ENCODE measurements around the gene WWOX.

DNA sequence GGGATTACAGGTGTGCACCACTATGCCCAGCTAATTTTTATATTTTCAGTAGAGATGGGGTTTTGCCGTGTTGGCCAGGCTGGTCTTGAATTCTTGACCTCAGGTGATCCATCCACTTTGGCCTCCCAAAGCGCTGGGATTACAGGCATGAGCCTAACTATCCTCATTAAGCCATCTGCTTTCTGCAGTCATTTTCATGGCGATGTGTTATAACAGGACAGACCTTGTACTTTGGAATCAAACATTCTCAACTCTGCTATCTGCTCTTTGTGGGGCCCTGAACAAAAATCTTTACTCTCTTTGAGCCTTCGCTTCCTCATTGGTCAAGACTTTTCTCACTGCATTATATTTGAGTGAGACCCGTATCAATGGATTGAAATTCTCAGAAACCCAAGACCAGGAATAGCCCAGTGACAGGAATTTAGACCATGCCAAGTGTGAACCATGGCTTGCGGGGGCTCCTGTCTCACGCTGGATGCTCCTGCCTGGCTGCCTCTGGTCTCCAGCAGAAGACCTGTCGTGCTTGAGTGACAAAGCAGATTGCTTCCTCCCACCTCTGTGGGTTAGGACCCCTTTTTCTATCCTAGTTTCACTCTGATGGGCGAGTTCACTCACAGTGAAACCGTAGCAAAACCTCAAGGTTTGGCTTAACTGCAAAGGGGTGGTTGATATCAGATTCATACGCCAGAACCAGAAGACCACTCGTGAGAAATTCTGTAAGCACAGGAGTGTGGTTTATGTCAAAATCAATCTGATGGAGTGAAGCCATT lies 982.0 kb downstream of the WWOX start:
- TF ChIP-seq, protein P1, sequence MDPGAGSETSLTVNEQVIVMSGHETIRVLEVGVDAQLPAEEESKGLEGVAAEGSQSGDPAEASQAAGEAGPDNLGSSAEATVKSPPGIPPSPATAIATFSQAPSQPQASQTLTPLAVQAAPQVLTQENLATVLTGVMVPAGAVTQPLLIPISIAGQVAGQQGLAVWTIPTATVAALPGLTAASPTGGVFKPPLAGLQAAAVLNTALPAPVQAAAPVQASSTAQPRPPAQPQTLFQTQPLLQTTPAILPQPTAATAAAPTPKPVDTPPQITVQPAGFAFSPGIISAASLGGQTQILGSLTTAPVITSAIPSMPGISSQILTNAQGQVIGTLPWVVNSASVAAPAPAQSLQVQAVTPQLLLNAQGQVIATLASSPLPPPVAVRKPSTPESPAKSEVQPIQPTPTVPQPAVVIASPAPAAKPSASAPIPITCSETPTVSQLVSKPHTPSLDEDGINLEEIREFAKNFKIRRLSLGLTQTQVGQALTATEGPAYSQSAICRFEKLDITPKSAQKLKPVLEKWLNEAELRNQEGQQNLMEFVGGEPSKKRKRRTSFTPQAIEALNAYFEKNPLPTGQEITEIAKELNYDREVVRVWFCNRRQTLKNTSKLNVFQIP (CRISPR knock-in tag; IDR thresholded peaks at IDR 0.05; ENCODE audit: borderline replicate concordance, low read depth) = no peak
- no peak for TF ChIP-seq CSDC2 (CRISPR knock-in tag; IDR thresholded peaks at IDR 0.05)

Data from SK-N-SH treated with all-trans-retinoic acid at 6 μM for 48 hours (cell line).